Smooth muscle cell (in vitro differentiated cells): ENCODE data around the gene GJA1. TPM values are rescaled to one million over a fixed set of nuclear protein-coding genes. Genes with fewer than 3 reads are reported as not detected.
A peak's percentile ranks its signal among the peaks of the same experiment; 100 is the strongest.

Experiments
- DNase-seq: peaks from one replicate; lab custom pipeline; 2025; ENCODE audit not compliant: unreplicated experiment; lab: John Stamatoyannopoulos, UW
- H2AFZ ChIP-seq: fragments of 200-600 bp; sonication (generic); 2 replicates; pipeline ENCODE4 v1.6.0; 2016; ENCODE audit warnings: antibody characterized with exemption, low read depth, mild to moderate bottlenecking
- H3F3A ChIP-seq: fragments of 200-600 bp; sonication (generic); 2 replicates; pipeline ENCODE4 v1.6.0; 2017; ENCODE audit warnings: antibody characterized with exemption, low read depth
- H3K27ac ChIP-seq: fragments of 200-600 bp; sonication (generic); 2 replicates; pipeline ENCODE4 v1.5.1; 2016; ENCODE audit warnings: low read depth, mild to moderate bottlenecking
- H3K27me3 ChIP-seq: fragments of 200-600 bp; sonication (generic); 2 replicates; pipeline ENCODE4 v1.6.1; 2016; ENCODE audit warnings: low read depth, mild to moderate bottlenecking
- H3K36me3 ChIP-seq: fragments of 200-600 bp; sonication (generic); 2 replicates; pipeline ENCODE4 v1.5.1; 2016; ENCODE audit warnings: low read depth
- H3K4me1 ChIP-seq: fragments of 200-600 bp; sonication (generic); 2 replicates; pipeline ENCODE4 v1.5.1; 2016; ENCODE audit warnings: low read depth
- H3K4me2 ChIP-seq: fragments of 200-600 bp; sonication (generic); 2 replicates; pipeline ENCODE4 v1.6.0; 2016; ENCODE audit warnings: mild to moderate bottlenecking
- H3K4me3 ChIP-seq: fragments of 200-600 bp; sonication (generic); 2 replicates; pipeline ENCODE4 v1.5.1; 2016; ENCODE audit warnings: mild to moderate bottlenecking
- H3K79me2 ChIP-seq: fragments of 200-600 bp; sonication (generic); 2 replicates; pipeline ENCODE4 v1.6.0; 2016; ENCODE audit warnings: low read depth, mild to moderate bottlenecking
- H3K9ac ChIP-seq: fragments of 200-600 bp; sonication (generic); 2 replicates; pipeline ENCODE4 v1.6.0; 2016; ENCODE audit warnings: low read depth
- H3K9me3 ChIP-seq: fragments of 200-600 bp; sonication (generic); replicated peaks from 2 replicates; pipeline ENCODE4 v1.5.1; 2016; ENCODE audit warnings: low read depth
- H4K20me1 ChIP-seq: fragments of 200-600 bp; sonication (generic); 2 replicates; pipeline ENCODE4 v1.6.0; 2016; ENCODE audit warnings: low read depth
- CTCF ChIP-seq: fragments of 200-600 bp; sonication (generic); IDR thresholded peaks from 2 replicates; pipeline ENCODE4 v1.5.1; 2017; ENCODE audit warnings: borderline replicate concordance, mild to moderate bottlenecking, antibody characterized with exemption; ENCODE audit not compliant: insufficient read depth, poor library complexity, severe bottlenecking
- WGBS: methylation state at CpG from one replicate; pipeline ENCODE4 v1.1.7; 2016; ENCODE audit warnings: low lambda C conversion rate; 5-methylcytosine and 5-hydroxymethylcytosine counted together
- polyA plus RNA-seq: library from polyadenylated mRNA; unstranded; fragments of >200 nt; fragmentation: Nextera tagmentation; extraction: Ambion mirVana; gene quantifications from 2 replicates; pipeline ENCODE4 v1.2.1, GENCODE V29; 2016
- total RNA-seq: library from RNA; depleted of rRNA; stranded (reverse); fragments of >200 nt; gene quantifications from 2 replicates; pipeline ENCODE4 v1.2.3, GENCODE V29; 2014

The GJA1 gene
- total and polyA plus RNA-seq, 2 experiments from 2014 or later = 204 to 834 TPM

GRCh38 chr6:121482004-121482693 is 46.7 kb downstream of the GJA1 start:
- Histone ChIP-seq H3K4me2 (peak overlapping the region; percentile 13), H3F3A (peaks cover under 1% of the 10 kb centered on the region), H4K20me1 (no peaks in the 10 kb centered on the region), H3K79me2 (no peaks in the 10 kb centered on the region), H3K4me3 (no peak overlapping the region), H3K36me3 (no peaks in the 10 kb centered on the region), H3K27me3 (no peaks in the 10 kb centered on the region), H3K9ac (peak overlapping the region; percentile 26), H3K27ac (peak overlapping the region; percentile 81), H3K4me1 (peaks cover 14% of the 10 kb centered on the region), H3K9me3 (no peaks in the 10 kb centered on the region), H2AFZ (no peak overlapping the region)
- 69% methylated on average over 6 of the region's 6 CpGs for WGBS
- TF ChIP-seq CTCF = no peak
- DNase-seq = no peak

- Histone ChIP-seq H3F3A (peaks cover 4% of the 10 kb centered on the region), H3K4me3 (no peak overlapping the region), H3K36me3 (no peaks in the 10 kb centered on the region), H2AFZ (no peak overlapping the region), H3K4me2 (no peak overlapping the region), H3K4me1 (peaks cover 14% of the 10 kb centered on the region), H3K79me2 (no peaks in the 10 kb centered on the region), H3K27ac (peak overlapping the region; percentile 81), H4K20me1 (no peaks in the 10 kb centered on the region), H3K9me3 (no peaks in the 10 kb centered on the region), H3K27me3 (no peaks in the 10 kb centered on the region), H3K9ac (peak overlapping the region; percentile 22)
- no peak for TF ChIP-seq CTCF
- DNase-seq = no peak
These were observed 47.3 kb downstream of the GJA1 start for GRCh38 chr6:121482751-121483150.

- Histone ChIP-seq H3K9ac (peak overlapping the region; percentile 55), H3K4me1 (peaks cover 14% of the 10 kb centered on the region), H3K4me2 (peak overlapping the region; percentile 41), H3K36me3 (no peaks in the 10 kb centered on the region), H3K79me2 (no peaks in the 10 kb centered on the region), H2AFZ (no peak overlapping the region), H3K27me3 (no peaks in the 10 kb centered on the region), H3K4me3 (no peak overlapping the region), H3K27ac (peak overlapping the region; percentile 85), H4K20me1 (no peaks in the 10 kb centered on the region), H3F3A (peaks cover 4% of the 10 kb centered on the region), H3K9me3 (no peaks in the 10 kb centered on the region)
- TF ChIP-seq CTCF = no peak
- WGBS = 7% methylated on average over 2 of the region's 2 CpGs
- DNase-seq = no peak
These were observed 49.9 kb downstream of the GJA1 start for GRCh38 chr6:121485359-121485811.

GRCh38 chr6:121491576-121491975 is 56.1 kb downstream of the GJA1 start:
- H3K9ac ChIP-seq = no peak overlapping the region
- H3K4me3 ChIP-seq = no peak overlapping the region
- H4K20me1 ChIP-seq = no peaks in the 10 kb centered on the region
- H3K9me3 ChIP-seq = no peaks in the 10 kb centered on the region
- H3K27ac ChIP-seq = peak overlapping the region; percentile 50
- DNase-seq = no peak
- H3K4me2 ChIP-seq = no peak overlapping the region
- 73% methylated on average over 1 of the region's 1 CpG for WGBS
- TF ChIP-seq CTCF = no peak
- H3K36me3 ChIP-seq = no peaks in the 10 kb centered on the region
- H3K27me3 ChIP-seq = no peaks in the 10 kb centered on the region
- peaks cover 9% of the 10 kb centered on the region for H3F3A ChIP-seq
- H3K79me2 ChIP-seq = no peaks in the 10 kb centered on the region
- H2AFZ ChIP-seq = peak overlapping the region; percentile 44
- peaks cover 7% of the 10 kb centered on the region for H3K4me1 ChIP-seq
